G401.6 (cell line): ENCODE data around the gene MUC4.
"Not testable (repeated sequence)": the region's sequence is repeated elsewhere in the genome, so short reads cannot be mapped to it uniquely, and the experiment has no call there.

Source experiments
- FAIRE-seq: peaks from 2 replicates; lab custom pipeline; 2012; peaks lifted over from hg19 to GRCh38; lab: Jason Lieb, UNC

Gene MUC4

GRCh38 chr3:195785781-195786405 lies 25.8 kb downstream of the MUC4 start:
- not testable (repeated sequence) for FAIRE-seq

GRCh38 chr3:195784031-195784430 lies 27.7 kb downstream of the MUC4 start:
- not testable (repeated sequence) for FAIRE-seq

DNA sequence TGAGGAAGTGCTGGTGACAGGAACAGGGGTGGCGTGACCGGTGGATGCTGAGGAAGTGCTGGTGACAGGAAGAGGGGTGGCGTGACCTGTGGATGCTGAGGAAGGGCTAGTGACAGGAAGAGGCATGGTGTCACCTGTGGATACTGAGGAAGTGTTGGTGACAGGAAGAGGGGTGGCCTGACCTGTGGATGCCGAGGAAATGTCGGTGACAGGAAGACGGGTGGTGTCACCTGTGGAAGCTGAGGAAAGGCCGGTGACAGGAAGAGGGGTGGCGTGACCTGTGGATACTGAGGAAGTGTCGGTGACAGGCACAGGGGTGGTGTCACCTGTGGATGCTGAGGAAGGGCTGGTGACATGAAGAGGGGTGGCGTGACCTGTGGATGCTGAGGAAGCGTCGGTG lies 30.5 kb downstream of the MUC4 start:
- not testable (repeated sequence) for FAIRE-seq

- no peak for FAIRE-seq
Observed at GRCh38 chr3:195777975-195778374, 33.8 kb downstream of the MUC4 start.

DNA sequence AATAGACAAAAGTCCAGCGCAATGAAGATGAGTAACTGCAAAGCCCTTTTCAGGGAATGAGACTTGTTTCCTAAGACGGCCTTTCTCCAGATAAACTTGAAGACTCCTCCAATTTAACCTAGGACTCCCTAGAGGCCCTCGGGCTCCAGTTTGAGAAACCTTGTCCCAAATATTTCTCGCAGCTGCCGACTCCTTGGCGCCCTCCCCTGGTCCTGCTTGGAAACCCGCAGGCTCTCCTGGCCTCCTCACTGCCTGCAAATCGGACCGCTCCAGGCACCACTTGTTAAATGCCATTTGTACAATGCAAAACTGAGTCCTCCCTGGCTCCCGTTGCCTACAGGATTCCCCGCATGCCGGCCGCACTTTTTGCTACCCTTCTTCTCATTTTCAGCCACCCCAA lies 36.8 kb downstream of the MUC4 start:
- no peak for FAIRE-seq

DNA sequence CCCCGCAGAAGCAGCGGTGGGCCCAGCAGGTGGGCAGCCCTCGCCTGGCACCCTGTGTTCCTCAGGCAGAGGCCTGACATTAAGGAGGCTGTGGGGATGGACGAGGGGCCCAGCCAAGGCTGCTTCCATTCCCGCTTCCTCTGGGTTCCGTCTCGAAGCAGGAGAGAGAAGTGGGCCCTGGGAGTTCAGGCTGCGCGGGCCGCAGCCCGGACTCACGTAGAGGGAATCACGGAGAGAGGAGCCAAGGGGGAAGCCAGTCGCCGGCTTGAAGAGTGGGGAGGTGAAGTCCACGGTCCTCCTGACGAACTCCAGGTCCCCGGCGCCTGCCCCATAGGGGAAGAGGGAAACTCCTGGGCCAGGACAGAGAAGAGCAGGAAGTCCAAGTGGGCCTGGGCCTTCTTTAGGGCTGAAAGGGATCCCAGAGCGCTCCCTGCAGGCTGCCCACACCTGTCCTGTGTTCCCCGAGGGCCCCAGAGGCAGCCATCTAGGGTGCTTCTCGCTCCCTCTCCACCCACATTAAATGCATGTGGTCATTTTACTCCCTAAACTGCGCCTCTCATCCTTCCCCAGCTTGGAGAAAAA lies 37.7 kb downstream of the MUC4 start:
- FAIRE-seq: no peak

DNA sequence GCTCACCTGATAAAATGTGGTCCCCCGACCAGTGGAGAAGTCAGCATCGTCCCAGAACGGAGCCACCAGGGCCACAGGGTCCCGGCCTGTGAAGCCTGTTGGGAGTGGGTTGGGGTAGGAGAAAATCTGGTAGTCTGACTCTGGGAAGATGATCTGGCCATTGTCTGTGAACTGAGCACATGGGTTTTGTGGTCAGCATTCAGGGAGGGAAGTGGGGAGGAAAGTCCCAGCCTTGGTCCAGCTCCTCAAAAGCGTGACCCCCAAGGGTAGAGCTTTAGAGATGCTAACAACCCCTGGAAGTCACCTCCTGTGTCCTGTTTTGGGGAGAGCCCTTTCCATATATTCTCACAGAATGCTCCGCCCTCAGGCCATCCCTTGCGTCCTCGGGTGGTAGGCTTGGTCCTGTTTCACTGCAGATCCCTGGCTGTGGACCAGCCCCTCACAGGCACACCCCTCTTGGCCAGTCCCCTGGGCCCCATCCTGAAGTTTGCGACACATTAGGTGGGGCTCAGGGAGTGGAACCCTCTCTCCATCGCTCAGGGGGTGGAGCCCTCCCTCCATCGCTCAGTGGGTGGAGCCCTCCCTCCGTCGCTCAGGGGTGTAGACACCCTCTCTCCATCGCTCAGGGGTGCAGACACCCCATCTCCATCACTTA lies 40.0 kb downstream of the MUC4 start:
- no peak for FAIRE-seq

DNA sequence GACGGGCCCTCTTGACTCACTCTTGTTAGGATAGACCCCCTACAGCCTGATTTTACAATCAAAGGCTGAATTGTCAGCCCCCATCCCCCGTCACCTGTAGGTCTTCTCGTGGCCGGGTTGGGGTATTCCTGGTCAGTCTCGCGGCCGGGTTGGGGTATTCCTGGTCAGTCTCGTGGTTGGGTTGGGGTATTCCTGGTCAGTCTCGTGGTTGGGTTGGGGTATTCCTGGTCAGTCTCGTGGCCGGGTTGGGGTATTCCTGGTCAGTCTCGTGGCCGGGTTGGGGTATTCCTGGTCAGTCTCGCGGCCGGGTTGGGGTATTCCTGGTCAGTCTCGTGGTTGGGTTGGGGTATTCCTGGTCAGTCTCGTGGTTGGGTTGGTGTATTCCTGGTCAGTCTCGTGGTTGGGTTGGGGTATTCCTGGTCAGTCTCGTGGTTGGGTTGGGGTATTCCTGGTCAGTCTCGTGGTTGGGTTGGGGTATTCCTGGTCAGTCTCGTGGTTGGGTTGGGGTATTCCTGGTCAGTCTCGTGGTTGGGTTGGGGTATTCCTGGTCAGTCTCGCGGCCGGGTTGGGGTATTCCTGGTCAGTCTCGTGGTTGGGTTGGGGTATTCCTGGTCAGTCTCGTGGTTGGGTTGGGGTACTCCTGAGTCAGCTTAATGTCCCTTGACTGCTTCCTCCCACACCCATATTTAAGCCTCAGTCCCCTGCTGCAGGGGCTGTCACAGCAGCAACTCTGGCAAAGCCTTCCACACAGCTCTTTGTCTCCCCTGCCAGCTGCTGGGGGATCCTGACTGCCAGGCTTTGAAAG lies 40.7 kb downstream of the MUC4 start:
- not testable (repeated sequence) for FAIRE-seq

GRCh38 chr3:195770081-195770840 lies 41.5 kb downstream of the MUC4 start:
- no peak for FAIRE-seq

GRCh38 chr3:195769551-195769950 lies 42.2 kb downstream of the MUC4 start:
- FAIRE-seq: no peak

DNA sequence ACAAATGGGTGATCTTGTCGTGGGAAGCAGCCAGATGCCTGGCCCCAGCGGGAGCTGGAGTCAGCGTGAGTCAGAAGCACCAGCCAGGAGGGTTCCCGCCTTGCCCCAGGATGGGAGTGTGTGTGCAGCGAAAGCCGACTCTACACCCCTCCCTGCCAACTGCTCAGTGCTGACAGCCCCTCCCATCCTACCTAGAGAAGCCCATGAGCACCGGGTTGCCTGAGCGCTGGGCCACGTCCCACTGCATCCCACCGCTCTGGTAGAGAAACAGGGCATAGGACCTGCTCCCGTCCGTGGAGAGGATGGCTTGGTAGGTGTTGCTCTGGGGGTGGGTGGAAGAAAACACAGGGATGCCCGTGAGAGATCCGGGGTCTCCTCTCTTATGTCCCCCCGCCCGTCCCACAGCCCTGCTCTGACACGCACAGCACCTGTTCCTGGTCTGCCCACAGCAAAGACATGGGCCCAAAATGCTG lies 42.9 kb downstream of the MUC4 start:
- no peak for FAIRE-seq

DNA sequence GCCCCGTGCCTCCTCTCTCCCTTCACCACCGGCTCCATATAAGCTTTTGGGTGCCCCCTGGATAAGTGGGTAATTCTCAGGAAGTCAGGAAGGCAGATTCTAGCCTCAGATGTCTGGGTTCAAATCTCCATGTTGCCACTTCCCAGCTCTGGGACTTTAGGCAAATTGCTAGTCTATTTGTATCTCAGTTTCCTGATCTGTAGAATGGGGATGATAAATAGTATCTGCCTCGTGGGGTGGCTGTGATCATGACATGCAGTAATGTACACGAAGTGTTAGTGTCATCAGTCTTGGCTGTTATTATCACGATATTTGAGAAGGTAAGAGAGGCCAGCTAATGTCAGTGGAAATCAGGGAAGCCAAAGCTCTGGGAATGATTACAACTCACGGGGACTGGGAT lies 43.3 kb downstream of the MUC4 start:
- no peak for FAIRE-seq

GRCh38 chr3:195767792-195768191 lies 43.9 kb downstream of the MUC4 start:
- no peak for FAIRE-seq

DNA sequence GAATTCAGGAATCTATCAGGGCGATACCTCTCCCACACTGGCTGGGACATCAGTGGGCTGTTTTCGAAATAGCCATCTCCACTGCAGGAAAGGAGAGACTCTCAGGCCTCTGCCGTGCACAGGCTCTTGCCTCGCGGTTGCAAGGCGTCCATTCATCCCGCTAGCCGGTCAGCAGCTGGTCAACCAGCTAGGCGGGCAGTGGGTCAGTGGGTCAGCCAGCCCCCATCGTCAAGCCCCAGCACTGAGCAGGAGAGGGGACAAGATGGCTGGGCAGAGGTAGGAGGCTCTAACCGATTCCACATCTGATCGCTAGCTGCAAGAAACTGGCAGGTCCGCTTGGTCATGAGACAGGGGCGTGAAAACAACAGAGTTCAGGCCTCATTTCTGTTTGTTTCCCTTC lies 45.1 kb downstream of the MUC4 start:
- no peak for FAIRE-seq

DNA sequence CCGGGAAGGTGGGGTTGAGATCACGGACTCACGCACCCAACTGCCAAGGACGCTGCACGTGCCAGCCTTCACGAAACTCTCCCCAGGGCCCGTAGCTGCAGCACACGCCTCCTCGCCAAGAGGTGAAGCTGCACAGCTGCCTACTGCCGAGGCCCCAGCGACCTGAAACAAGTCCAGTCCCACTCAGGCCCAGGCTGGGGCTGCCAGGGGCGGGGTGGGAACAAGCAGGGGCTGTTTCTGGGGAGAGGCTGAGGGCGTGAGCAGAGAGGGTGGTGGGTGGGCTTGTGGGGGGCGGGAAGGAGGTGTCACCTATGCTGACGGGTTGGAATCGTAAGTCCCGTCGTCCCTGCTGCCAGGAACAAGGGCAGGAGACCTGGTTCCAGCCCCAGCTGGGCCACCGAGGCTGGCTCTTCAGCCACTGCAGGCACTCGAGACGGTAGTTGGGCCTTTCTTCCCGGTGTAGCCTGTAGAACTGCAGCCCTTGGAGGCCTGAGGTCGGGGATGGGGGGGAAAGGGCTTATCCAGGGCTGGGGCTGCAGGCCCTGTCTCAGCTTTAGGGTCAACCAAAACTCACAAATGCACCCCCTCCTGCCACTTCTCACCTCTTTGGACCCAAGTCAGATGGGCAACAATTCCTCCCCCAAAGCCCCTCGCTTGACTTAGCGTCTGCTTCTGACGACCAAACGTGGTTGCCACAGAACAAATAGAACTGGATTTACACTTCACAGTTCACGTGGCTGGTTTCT lies 46.6 kb downstream of the MUC4 start:
- no peak for FAIRE-seq

DNA sequence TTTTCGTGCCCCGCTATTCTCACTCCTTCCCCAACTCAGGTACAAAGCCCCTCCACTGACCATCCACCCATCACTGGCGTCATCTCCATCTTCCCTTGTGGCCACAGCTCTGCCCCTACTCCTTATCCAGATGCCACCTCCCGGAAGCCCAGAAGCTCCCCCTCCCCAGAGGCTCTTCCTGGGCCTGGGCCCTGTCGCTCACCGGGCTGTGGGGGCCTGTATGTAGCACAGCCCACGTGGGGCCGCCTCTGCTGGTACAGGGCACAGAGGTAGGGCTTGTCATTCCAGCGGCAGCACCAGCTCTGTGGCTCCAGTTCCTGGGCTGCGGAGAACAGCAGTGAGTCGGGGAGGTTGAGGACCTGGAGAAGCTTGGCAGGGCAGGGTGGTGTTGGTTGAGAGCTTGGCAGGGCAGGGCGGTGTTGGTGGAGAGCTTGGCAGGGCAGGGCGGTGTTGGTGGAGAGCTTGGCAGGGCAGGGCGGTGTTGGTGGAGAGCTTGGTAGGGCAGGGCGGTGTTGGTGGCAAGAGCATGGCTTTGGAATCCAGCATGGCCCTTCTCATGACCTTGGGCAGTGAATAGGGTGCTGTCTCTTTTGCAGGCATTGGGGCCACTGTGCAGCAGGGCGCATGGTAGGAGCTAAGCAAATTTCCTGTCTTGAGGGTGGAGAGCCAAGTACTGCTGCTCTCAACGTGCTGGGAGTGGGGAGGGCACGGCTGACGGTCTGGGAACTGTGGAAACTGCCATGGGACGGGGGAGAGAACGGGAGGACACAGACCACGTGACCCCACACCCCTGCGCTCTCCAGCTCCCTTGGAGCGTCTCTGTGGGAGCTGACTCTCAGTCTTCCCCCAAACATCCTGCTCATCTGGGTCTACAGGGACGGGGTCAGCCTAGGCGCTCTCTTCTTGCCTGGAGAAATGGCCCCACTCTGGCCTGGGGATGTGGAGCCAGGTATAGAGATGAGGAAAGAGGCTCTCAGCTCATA lies 47.6 kb downstream of the MUC4 start:
- FAIRE-seq: no peak

- no peak for FAIRE-seq
Observed at GRCh38 chr3:195763076-195763830, 48.5 kb downstream of the MUC4 start.

DNA sequence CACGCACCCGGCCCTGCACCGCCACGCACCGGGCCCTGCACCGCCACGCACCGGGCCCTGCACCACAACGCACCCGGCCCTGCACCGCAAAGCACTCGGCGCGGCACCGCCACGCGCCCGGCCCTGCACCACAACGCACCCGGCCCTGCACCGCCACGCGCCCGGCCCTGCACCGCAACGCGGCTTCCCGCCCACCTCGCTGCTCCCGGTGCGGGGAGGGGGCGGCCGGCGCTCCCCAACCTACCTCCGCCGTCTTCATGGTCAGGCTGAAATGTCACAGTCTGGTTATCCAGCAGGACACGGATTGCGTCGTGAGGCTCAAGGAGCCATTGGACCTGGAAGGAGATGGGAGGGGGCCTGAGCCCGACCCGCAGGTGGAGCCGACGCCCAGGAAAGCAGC lies 49.1 kb downstream of the MUC4 start:
- FAIRE-seq: no peak

DNA sequence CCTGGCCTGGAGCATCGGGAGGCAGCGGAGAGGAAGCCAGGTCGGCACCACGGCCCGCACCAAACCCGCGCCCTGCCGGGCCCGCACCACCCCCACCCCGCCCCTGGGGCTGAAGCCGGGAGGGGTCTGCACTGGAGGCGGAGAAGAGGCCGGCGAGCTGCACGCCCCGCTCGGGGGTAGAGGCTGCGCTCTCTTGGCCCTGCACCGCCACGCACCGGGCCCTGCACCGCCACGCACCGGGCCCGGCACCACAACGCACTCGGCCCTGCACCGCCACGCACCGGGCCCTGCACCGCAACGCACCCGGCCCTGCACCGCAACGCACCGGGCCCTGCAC lies 49.5 kb downstream of the MUC4 start:
- FAIRE-seq: no peak
